Activated T-cell treated with anti-CD3 and anti-CD28 coated beads, Interleukin-2, amount 50 U/mL, for 72 hours (primary cell): ENCODE measurements around the gene MGAT3. TPM values are rescaled to one million over a fixed set of nuclear protein-coding genes. Genes with fewer than 3 reads are reported as not detected.

Source experiments
- ATAC-seq, 2 donors: fragments of 150-1000 bp; cut with Tn5 transposase; replicated peaks in 1 of 2; 2 replicates each; pipeline ENCODE4 v1.10.0; 2021; ENCODE audit warnings: moderate library complexity in 2 of 2, mild to moderate bottlenecking in 1 of 2
- DNase-seq, 2 donors: peaks; one replicate each; pipeline ENCODE4 v3.0.0; 2021 to 2022; ENCODE audit warnings: mixed read lengths in 1 of 2
- H3K27ac Mint-ChIP-seq: one replicate; pipeline ENCODE4 v1.8.0; 2022; ENCODE audit warnings: mild to moderate bottlenecking, moderate library complexity, mixed read lengths
- H3K27me3 Mint-ChIP-seq: one replicate; pipeline ENCODE4 v1.8.0; 2022; ENCODE audit warnings: low read depth, mixed read lengths
- H3K36me3 Mint-ChIP-seq, 2 donors: one replicate each; pipeline ENCODE4 v1.8.0; 2022; ENCODE audit warnings: mixed read lengths in 2 of 2, mild to moderate bottlenecking in 1 of 2; ENCODE audit not compliant: insufficient read depth in 2 of 2
- H3K4me1 Mint-ChIP-seq: one replicate; pipeline ENCODE4 v1.8.0; 2022; ENCODE audit warnings: low read depth, mixed read lengths
- H3K4me3 Mint-ChIP-seq, 2 donors: one replicate each; pipeline ENCODE4 v1.8.0; 2022; ENCODE audit warnings: mild to moderate bottlenecking in 2 of 2, mixed read lengths in 2 of 2, moderate library complexity in 2 of 2
- H3K9me3 Mint-ChIP-seq, 2 donors: one replicate each; pipeline ENCODE4 v1.8.0; 2022; ENCODE audit warnings: mixed read lengths in 2 of 2
- total RNA-seq, 2 donors: library from RNA; stranded (reverse); gene quantifications; one replicate each; pipeline ENCODE4 v1.2.3, GENCODE V29; 2022

The MGAT3 gene
- total RNA-seq, 2 donors from 2014 or later, result 1.2 to 2.6 TPM

GRCh38 chr22:39474351-39475111 is 17.7 kb downstream of the MGAT3 start:
- no peak overlapping the region for H3K27ac Mint-ChIP-seq
- peaks cover 19% of the 10 kb centered on the region for H3K4me1 Mint-ChIP-seq
- no peak overlapping the region for H3K4me3 Mint-ChIP-seq
- H3K27me3 Mint-ChIP-seq, result no peaks in the 10 kb centered on the region
- H3K36me3 Mint-ChIP-seq, result no peaks in the 10 kb centered on the region
- H3K9me3 Mint-ChIP-seq, result no peaks in the 10 kb centered on the region
- no peak for DNase-seq
- no peak for ATAC-seq

- ATAC-seq, result no peak
- Mint-ChIP-seq H3K27me3 (no peaks in the 10 kb centered on the region), H3K9me3 (no peaks in the 10 kb centered on the region), H3K4me1 (peaks cover 19% of the 10 kb centered on the region), H3K27ac (no peak overlapping the region), H3K4me3 (no peak overlapping the region), H3K36me3 (no peaks in the 10 kb centered on the region)
- no peak for DNase-seq
Measured at GRCh38 chr22:39475337-39475736, 18.5 kb downstream of the MGAT3 start.

- Mint-ChIP-seq H3K27ac (no peak overlapping the region), H3K9me3 (no peaks in the 10 kb centered on the region), H3K4me1 (peaks cover 19% of the 10 kb centered on the region), H3K27me3 (no peaks in the 10 kb centered on the region), H3K36me3 (no peaks in the 10 kb centered on the region), H3K4me3 (no peak overlapping the region)
- ATAC-seq (no peak), DNase-seq (no peak)
Measured at GRCh38 chr22:39475902-39476301, 19.1 kb downstream of the MGAT3 start.

- Mint-ChIP-seq H3K4me1 (peaks cover 15% of the 10 kb centered on the region), H3K27me3 (no peaks in the 10 kb centered on the region), H3K9me3 (no peaks in the 10 kb centered on the region), H3K4me3 (no peak overlapping the region), H3K36me3 (no peaks in the 10 kb centered on the region), H3K27ac (no peak overlapping the region)
- ATAC-seq (no peak), DNase-seq (no peak)
Measured at GRCh38 chr22:39476664-39477063, 19.9 kb downstream of the MGAT3 start.

GRCh38 chr22:39477542-39477941 is 20.7 kb downstream of the MGAT3 start:
- Mint-ChIP-seq H3K27me3 (no peaks in the 10 kb centered on the region), H3K36me3 (no peaks in the 10 kb centered on the region), H3K4me3 (no peak overlapping the region), H3K9me3 (no peaks in the 10 kb centered on the region), H3K27ac (no peak overlapping the region), H3K4me1 (peaks cover 6% of the 10 kb centered on the region)
- no peak for DNase-seq
- no peak for ATAC-seq

GRCh38 chr22:39478441-39478850 is 21.6 kb downstream of the MGAT3 start:
- H3K27me3 Mint-ChIP-seq, result no peaks in the 10 kb centered on the region
- H3K36me3 Mint-ChIP-seq, result no peaks in the 10 kb centered on the region
- no peaks in the 10 kb centered on the region for H3K4me1 Mint-ChIP-seq
- H3K4me3 Mint-ChIP-seq, result no peak overlapping the region
- DNase-seq (no peak), ATAC-seq (no peak)
- H3K27ac Mint-ChIP-seq, result no peak overlapping the region
- H3K9me3 Mint-ChIP-seq, result no peaks in the 10 kb centered on the region

GRCh38 chr22:39479254-39479653 is 22.4 kb downstream of the MGAT3 start:
- Mint-ChIP-seq H3K27ac (no peak overlapping the region), H3K9me3 (no peaks in the 10 kb centered on the region), H3K27me3 (no peaks in the 10 kb centered on the region), H3K4me1 (no peaks in the 10 kb centered on the region), H3K36me3 (no peaks in the 10 kb centered on the region), H3K4me3 (no peak overlapping the region)
- DNase-seq (no peak), ATAC-seq (no peak)

GRCh38 chr22:39480557-39480956 is 23.7 kb downstream of the MGAT3 start:
- no peaks in the 10 kb centered on the region for H3K27me3 Mint-ChIP-seq
- H3K27ac Mint-ChIP-seq, result no peak overlapping the region
- no peak for ATAC-seq
- DNase-seq, result no peak
- H3K4me3 Mint-ChIP-seq, result no peak overlapping the region
- no peaks in the 10 kb centered on the region for H3K9me3 Mint-ChIP-seq
- H3K4me1 Mint-ChIP-seq, result no peaks in the 10 kb centered on the region
- H3K36me3 Mint-ChIP-seq, result no peaks in the 10 kb centered on the region

GRCh38 chr22:39481054-39481453 is 24.2 kb downstream of the MGAT3 start:
- DNase-seq (no peak), ATAC-seq (no peak)
- no peak overlapping the region for H3K4me3 Mint-ChIP-seq
- no peaks in the 10 kb centered on the region for H3K27me3 Mint-ChIP-seq
- H3K36me3 Mint-ChIP-seq, result no peaks in the 10 kb centered on the region
- H3K27ac Mint-ChIP-seq, result no peak overlapping the region
- no peaks in the 10 kb centered on the region for H3K9me3 Mint-ChIP-seq
- no peaks in the 10 kb centered on the region for H3K4me1 Mint-ChIP-seq

- no peak for ATAC-seq
Measured at GRCh38 chr22:39481595-39481994, 24.8 kb downstream of the MGAT3 start.

GRCh38 chr22:39482768-39483167 is 26.0 kb downstream of the MGAT3 start:
- ATAC-seq (no peak), DNase-seq (no peak)
- Mint-ChIP-seq H3K27ac (no peak overlapping the region), H3K36me3 (no peaks in the 10 kb centered on the region), H3K9me3 (no peaks in the 10 kb centered on the region), H3K27me3 (no peaks in the 10 kb centered on the region), H3K4me3 (no peak overlapping the region), H3K4me1 (no peaks in the 10 kb centered on the region)

More at GRCh38 chr22:39481595-39481994, 24.8 kb downstream of the MGAT3 start:
- Mint-ChIP-seq H3K27ac (no peak overlapping the region), H3K9me3 (no peaks in the 10 kb centered on the region), H3K36me3 (no peaks in the 10 kb centered on the region), H3K27me3 (no peaks in the 10 kb centered on the region), H3K4me1 (no peaks in the 10 kb centered on the region), H3K4me3 (no peak overlapping the region)
- no peak for DNase-seq

GRCh38 chr22:39486951-39487825 is 30.4 kb downstream of the MGAT3 start:
- no peak overlapping the region for H3K4me3 Mint-ChIP-seq
- ATAC-seq (no peak), DNase-seq (no peak)
- H3K27me3 Mint-ChIP-seq, result no peaks in the 10 kb centered on the region
- peaks cover 8% of the 10 kb centered on the region for H3K4me1 Mint-ChIP-seq
- H3K27ac Mint-ChIP-seq, result no peak overlapping the region
- H3K36me3 Mint-ChIP-seq, result no peaks in the 10 kb centered on the region
- H3K9me3 Mint-ChIP-seq, result no peaks in the 10 kb centered on the region

GRCh38 chr22:39487826-39488520 is 31.2 kb downstream of the MGAT3 start:
- no peak for ATAC-seq
- Mint-ChIP-seq H3K27me3 (no peaks in the 10 kb centered on the region), H3K36me3 (no peaks in the 10 kb centered on the region), H3K4me3 (no peak overlapping the region), H3K27ac (no peak overlapping the region), H3K9me3 (no peaks in the 10 kb centered on the region), H3K4me1 (peaks cover 8% of the 10 kb centered on the region)
- DNase-seq, result no peak
